Muscle of back (tissue), 11 donors: ENCODE results near the gene SYT7. TPM values are rescaled to one million over a fixed set of nuclear protein-coding genes. Genes with fewer than 3 reads are reported as not detected.
"Not testable (repeated sequence)": the region's sequence is repeated elsewhere in the genome, so short reads cannot be mapped to it uniquely, and the experiment has no call there.

ENCODE experiments used
- DNase-seq, 3 donors: peaks; one replicate each; pipeline versions ENCODE4 v3.0.0 to v3.0.0-alpha.2; 2013
- polyA plus RNA-seq, 10 donors: library from polyadenylated mRNA; unstranded; fragments of 120-200 nt; gene quantifications; one replicate each; pipeline ENCODE4 v1.2.1, GENCODE V29; 2013; ENCODE audit not compliant: insufficient read length in 10 of 10

Gene SYT7
- polyA plus RNA-seq, 10 donors, result 2.0 to 4.1 (median 2.6) TPM

DNA sequence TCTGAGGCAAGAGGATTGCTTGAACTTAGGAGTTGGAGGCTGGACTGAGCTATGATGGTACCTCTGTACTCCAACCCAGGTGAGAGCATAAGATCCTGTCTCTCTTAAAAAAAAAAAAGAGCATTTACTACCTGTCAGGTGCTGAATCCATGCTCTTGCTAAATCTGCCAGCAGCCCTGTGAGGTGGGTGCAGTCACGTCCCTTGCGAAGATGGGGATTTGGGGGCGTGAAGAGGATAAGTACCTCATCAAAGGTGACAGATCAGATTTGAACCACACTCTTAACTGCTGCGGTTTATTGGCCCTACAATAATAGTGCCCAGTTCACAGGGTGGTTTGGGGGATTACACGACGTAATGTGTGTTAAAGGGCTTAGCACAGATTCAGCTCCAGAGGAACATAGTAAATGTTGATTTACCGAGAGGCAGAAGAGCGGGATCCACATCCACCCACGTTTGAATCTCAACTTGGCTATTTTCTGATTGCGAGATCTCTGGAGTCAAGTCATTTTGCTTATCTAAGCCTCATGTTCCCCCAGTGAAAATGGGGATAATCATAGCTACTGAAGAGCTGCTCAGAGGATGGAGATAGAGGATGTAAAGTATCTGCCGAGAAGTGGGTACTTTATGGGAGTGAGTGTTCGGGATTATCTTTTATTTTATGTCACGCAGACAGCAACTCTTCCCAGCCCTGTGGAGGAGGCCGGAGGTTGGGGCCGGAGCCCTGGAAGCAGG is 100.4 kb downstream of the SYT7 start:
- no peak for DNase-seq

DNA sequence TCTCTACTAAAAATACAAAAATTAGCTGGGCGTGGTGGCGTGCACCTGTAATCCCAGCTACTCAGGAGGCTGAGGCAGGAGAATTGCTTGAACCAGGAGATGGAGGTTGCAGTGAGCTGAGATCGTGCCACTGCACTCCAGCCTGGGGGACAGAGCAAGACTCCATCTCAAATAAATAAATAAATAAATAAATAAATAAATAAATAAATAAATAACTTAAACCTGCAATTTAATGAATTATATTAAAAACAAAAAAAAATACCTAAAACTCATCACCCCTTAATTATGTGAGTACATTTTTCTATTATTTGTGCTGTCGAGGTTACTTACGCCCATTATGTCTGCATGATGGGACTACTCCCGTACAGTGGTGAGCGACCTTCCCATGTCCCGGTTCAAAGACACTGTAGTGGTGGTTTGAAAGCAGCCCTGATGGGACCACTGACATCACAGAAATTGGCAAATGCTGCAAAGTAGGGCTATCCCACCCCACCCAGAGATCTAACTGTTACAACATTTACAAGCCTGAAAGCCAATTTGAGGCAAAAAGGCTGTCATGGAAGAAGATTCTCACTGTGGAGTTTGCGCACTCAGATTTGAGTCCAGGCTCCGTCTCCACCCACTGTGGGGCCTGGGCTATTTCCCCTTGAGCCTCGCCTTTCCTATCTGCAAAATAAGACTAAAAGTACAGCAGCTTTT is 101.4 kb downstream of the SYT7 start:
- not testable (repeated sequence) for DNase-seq

DNA sequence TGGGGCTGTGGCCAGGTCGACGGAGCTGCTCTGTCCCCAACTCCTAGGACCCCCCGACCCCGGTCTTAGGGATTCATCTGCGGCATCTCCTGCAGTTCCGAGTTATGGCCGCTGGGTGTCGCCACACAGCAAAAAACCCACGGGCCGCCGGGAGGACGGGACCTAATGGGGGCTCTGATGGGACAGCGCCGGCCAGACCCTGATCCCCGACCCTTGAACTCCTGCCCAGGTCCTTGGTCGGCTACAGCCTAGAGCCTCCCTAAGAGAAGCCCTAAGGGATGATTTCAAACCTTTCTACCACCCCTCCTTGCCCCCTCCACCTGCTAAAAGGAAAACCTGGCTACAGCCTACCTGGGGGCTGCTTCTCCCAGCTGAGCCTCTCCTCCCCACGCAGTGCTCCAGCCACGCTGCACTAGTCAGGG is 103.1 kb downstream of the SYT7 start:
- DNase-seq, result peak in 2 of 3 donors; percentile 47 to 66

DNA sequence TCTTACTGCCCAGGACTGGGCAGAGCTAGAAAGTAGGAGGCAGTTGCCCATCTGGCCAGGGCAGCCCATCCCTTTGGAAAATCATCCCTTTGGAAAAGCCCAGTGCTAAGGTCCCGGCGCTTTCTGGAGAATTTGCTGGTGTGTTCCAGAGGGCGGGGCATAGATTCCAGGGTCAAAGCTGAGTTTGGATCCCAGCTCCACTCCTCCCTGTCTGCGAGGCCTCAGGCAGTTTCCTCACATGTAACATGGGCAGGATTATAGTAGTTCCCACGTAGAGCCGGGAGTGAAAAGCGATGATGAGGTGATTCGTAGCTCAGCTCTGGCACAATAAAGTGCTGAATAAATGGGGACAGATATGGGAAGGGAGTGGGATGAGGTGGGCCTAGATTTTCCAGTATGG is 103.8 kb downstream of the SYT7 start:
- DNase-seq, result no peak

DNA sequence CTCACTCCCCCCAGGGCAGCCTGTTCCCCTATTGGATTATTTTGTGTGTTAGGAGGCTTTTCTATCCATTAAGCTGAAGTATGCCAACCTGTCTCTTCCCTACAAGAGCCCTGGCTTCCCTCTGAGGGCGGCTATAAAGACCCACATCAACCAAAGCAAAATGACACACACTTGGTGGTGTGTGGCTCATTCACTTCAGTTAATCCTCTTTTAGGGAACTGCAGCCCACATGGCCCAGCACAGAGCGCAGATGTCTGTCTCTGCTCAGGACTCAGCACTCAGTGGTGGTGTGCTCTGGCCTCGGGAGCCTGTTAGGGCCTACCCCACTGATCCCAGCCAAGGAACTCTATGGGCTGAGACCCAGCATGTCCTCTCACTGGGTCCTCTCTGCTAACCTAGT is 104.5 kb downstream of the SYT7 start:
- DNase-seq, result no peak

DNA sequence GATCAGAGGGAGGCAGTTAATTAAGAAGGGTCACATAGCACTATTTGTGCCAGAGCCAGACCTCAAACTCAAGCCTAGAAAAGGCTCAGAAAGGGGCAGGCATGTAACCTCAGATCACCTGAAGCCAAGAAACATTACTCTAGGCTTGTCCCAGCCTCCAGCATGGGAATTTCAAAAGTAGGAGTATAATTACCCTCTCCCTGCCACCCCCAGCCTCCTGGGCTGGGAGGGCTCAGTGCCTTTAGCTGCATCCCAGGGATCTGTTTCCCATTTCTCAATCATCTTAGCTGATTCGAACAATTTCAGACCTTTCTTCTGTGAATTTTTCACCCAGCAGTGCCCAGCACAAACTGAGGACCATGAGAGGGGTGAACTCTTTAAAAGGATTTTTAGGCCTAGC is 105.4 kb downstream of the SYT7 start:
- DNase-seq, result no peak

DNA sequence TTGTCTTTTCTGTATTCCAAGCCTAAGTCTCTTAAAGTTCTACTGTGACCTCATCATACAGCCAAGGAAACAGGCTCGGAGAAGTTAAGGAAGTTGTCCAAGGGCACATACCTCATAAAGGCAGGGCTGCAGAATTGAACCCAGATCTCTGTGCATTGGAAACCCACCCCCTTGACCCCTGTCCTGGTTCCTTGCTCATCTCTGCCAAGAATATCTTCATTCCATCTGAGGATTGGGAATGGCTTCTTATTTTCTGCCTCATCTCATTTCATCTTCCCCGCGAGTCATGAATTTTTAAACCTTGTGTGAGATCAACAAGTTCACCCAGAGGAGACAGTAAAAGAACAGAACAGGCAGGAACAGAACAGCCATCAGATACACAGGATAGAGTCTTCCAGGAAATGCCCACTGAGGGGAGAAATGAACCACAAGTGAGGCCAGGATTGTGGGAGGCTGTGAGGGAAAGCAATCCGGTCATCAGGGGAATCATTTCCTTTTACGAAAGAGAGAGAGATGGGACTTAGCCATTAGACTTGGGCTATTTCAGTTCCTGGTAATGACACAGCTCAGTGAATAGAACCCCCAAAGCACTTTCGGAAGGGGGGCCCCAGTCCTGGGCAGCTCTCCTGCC is 106.7 kb downstream of the SYT7 start:
- DNase-seq, result peak in 1 of 3 donors; percentile 48

DNA sequence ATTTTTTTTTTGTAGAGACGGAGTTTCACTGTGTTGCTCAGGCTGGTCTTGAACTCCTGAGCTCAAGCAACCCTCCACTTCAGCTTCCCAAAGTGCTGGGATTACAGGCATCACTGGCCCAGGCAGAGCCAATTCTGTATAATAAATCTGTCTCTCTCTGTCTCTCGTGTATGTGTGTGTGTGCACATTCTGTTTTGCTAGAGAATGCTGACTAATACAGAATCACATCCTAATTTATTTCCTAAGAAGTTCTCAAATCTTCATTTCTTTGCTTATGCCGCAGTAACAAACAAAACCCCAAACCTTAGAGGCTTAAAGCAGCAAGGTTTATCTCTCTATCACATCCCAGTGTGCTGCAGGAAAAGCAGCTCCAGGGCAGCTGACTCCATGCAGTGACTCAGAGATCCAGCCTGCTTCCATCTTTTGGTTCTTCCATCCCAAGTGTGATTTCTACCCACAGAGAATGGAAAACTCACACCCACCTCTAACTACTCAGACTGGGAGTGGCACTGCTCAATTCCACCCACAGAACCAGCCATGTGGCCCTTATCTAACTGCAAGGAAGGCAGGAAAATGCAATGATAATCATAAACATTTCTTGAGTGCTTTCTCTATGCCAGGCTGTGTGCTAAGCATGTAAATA is 107.4 kb downstream of the SYT7 start:
- no peak for DNase-seq

DNA sequence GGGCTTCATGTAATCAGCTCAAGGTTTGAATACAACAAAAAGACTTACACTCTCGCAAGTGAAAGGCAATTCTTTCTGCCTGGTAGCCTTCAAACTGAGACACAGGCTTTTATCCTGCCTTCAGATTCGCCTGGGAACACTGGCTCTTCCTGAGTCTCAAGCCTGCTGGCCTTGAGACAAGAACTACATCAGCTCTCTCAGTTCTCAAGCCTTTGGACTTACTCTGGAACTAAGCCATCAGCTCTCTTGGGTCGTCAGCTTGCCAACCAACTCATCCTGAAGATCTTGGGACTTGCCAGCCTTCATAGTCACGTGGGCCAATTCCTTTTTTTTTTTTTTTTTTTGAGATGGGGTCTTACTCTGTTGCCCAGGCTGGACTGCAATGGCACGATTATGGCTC is 108.0 kb downstream of the SYT7 start:
- DNase-seq, result peak in 2 of 3 donors; percentile 78 to 82

DNA sequence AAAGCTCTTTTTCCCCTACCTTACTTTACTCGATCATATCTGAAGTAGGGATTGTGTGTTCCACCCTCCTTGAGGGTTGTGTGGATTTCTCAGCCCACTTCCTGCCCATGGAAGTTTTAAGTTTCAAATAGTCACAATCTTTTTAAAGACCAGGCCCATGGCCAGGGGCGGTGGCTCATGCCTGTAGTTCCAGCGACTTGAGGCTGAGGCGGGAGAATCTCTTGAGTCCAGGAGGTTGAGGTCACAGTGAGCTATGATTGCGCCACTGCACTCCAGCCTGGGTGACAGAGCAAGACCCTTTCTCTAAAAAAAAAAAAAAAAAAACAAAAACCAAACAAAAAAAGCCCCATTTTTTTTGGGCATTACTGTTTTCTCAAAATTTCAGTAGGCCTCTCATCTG is 108.6 kb downstream of the SYT7 start:
- peak in 2 of 3 donors; percentile 52 to 67 for DNase-seq

DNA sequence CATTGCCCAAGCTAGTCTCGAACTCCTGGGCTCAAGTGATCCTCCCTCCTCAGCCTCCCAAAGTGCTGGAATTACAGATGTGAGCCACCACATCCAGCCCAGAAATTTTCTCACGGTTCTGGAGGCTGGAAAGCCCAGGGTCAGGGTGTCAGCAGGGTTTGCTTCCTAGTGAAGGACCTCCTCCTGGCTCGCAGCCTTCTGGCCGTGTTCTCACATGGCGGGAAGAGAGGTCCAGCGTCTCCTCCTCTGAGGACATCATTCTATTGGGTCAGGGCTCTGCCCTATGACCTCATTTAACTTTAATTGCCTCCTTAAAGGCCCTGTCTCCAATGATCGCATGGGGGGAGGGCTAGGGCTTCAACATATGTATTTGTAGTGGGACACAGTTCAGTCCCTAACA is 112.9 kb downstream of the SYT7 start:
- DNase-seq, result no peak

DNA sequence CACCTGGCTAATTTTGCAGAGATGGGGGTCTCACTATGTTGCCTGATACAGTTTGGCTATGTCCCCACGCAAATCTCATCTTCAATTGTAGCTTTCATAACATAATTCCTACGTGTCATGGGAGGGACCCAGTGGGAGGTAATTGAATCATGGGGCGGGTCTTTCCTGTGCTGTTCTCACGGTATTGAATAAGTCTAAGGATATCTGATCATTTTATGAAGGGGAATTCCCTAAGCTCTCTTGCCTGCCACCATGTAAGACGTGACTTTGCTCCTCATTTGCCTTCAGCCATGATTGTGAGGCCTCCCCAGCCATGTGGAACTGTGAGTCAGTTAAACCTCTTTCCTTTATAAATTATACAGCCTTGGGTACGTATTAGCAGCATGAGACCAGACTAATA is 113.3 kb downstream of the SYT7 start:
- not testable (repeated sequence) for DNase-seq

Other genes with a start within 250 kb of the SYT7 start
- 100 to 1,000 TPM; 148 to 211 (median 188) TPM for gene DDB1, start 248.0 kb downstream of the SYT7 start, polyA plus RNA-seq
- 10 to 100 TPM; 12.4 to 21.5 (median 18.5) TPM for gene TKFC, start 247.8 kb downstream of the SYT7 start, polyA plus RNA-seq
- gene CYB561A3, start 219.2 kb downstream of the SYT7 start, polyA plus RNA-seq, result 10 to 100 TPM; 13.6 to 20.0 (median 16.3) TPM
- gene TMEM138, start 218.7 kb downstream of the SYT7 start, polyA plus RNA-seq, result 10 to 100 TPM; 16.1 to 28.6 (median 21.0) TPM
- 10 to 100 TPM; 14.4 to 18.4 (median 15.9) TPM for gene TMEM216, start 188.5 kb downstream of the SYT7 start, polyA plus RNA-seq
- 10 to 100 TPM; 55.2 to 79.3 (median 69.8) TPM for gene CPSF7, start 151.1 kb downstream of the SYT7 start, polyA plus RNA-seq
- gene SDHAF2, start 151.0 kb downstream of the SYT7 start, polyA plus RNA-seq, result 10 to 100 TPM; 26.9 to 41.1 (median 29.5) TPM
- gene LRRC10B, start 72.3 kb downstream of the SYT7 start, polyA plus RNA-seq, result under 1 TPM in 9 of 10 donors, not detected in 1; 0.09 to 0.23 (median 0.12) TPM
- gene DAGLA, start 99.3 kb upstream of the SYT7 start, polyA plus RNA-seq, result 1 to 10 TPM; 3.8 to 5.8 (median 4.9) TPM
- gene MYRF, start 171.6 kb upstream of the SYT7 start, polyA plus RNA-seq, result 1 to 10 TPM in 7 of 10 donors, under 1 TPM in 3; 0.48 to 2.2 (median 1.1) TPM
- 100 to 1,000 TPM; 123 to 167 (median 137) TPM for gene TMEM258, start 211.5 kb upstream of the SYT7 start, polyA plus RNA-seq
- gene FEN1, start 211.8 kb upstream of the SYT7 start, polyA plus RNA-seq, result 10 to 100 TPM; 13.5 to 25.8 (median 15.5) TPM
- gene FADS1, start 235.9 kb upstream of the SYT7 start, polyA plus RNA-seq, result 10 to 100 TPM; 17.4 to 32.3 (median 23.3) TPM
- gene FADS2, start 247.2 kb upstream of the SYT7 start, polyA plus RNA-seq, result 100 to 1,000 TPM in 3 of 10 donors, 10 to 100 TPM in 7; 75.7 to 121 (median 87.4) TPM